GM12874 (cell line): Measurements from ENCODE around the gene TMEM176B.

ENCODE experiments used
- CTCF ChIP-seq: IDR thresholded peaks from 2 replicates; pipeline ENCODE4 v1.5.1; 2011; ENCODE audit warnings: low read depth, mild to moderate bottlenecking, control low read depth, low read length, moderate library complexity; ENCODE audit not compliant: insufficient read depth

Gene TMEM176B

GRCh38 chr7:150799741-150800580 is at the start of gene TMEM176B:
TSS of gene TMEM176B (minus strand) at chr7:150800364. CDS start at chr7:150796569, 3,795 bp downstream.
- no peak for TF ChIP-seq CTCF

- TF ChIP-seq CTCF, result no peak
Measured at GRCh38 chr7:150849204-150849775, 49.1 kb upstream of the TMEM176B start.

- no peak for TF ChIP-seq CTCF
Measured at GRCh38 chr7:150848561-150849115, 48.5 kb upstream of the TMEM176B start.

- no peak for TF ChIP-seq CTCF
Measured at GRCh38 chr7:150848111-150848510, 47.9 kb upstream of the TMEM176B start.

GRCh38 chr7:150847536-150847935 is 47.4 kb upstream of the TMEM176B start:
- TF ChIP-seq CTCF, result no peak

GRCh38 chr7:150846291-150847115 is 46.3 kb upstream of the TMEM176B start:
- no peak for TF ChIP-seq CTCF

GRCh38 chr7:150845421-150845861 is 45.3 kb upstream of the TMEM176B start:
- no peak for TF ChIP-seq CTCF
